Erythroblast (primary cell): ENCODE results near the gene KIF26B.

Experiments
- DNase-seq, 2 experiments: peaks; one replicate each; lab custom pipeline; 2025; lab: John Stamatoyannopoulos, UW
- GATA1 ChIP-seq: IDR thresholded peaks from 2 replicates; pipeline ENCODE4 v1.6.1; 2011; ENCODE audit warnings: low read depth, mild to moderate bottlenecking, control low read depth, low read length, moderate library complexity
- POLR2A ChIP-seq: IDR thresholded peaks from 2 replicates; pipeline ENCODE4 v1.6.1; 2011; ENCODE audit warnings: mild to moderate bottlenecking, low read length

The KIF26B gene

DNA sequence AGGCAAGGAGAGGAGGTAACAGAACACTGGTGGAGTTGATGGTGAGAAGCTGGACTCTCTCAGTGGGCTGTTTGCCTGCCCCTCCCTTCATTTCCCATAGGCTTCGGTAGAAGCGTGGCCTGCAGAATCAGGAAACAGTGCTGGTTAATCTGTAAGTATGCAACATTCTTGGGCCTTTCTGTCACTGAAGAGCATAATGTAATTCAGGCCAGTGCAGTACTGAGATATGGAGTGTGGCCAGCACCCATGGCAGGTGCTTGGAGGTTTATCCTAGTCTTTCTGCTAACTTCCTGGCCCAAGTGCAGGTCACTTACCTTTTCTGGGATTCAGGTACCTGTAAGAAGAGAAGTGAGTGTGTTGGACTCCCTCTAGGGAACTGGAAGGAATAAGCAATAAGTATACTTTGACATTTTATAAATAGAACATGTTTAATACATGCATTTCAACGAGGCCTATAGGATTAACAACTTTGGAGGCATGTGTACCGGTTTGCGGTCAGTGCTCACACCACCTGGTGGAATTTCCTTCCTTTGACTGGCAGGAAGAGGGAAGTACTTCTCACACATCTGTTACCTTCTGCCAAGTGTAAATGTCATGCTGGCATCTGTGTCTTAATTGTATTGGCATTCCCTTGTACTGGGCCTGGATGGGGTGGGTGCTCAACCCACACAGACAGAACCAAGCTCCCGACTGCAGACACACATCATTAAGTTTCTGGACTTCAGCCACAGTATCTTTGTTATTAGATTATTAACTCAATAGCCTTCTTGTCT is 105.5 kb downstream of the KIF26B start:
- DNase-seq, result no peak
- TF ChIP-seq GATA1, result no peak
- TF ChIP-seq POLR2A, result no peak

DNA sequence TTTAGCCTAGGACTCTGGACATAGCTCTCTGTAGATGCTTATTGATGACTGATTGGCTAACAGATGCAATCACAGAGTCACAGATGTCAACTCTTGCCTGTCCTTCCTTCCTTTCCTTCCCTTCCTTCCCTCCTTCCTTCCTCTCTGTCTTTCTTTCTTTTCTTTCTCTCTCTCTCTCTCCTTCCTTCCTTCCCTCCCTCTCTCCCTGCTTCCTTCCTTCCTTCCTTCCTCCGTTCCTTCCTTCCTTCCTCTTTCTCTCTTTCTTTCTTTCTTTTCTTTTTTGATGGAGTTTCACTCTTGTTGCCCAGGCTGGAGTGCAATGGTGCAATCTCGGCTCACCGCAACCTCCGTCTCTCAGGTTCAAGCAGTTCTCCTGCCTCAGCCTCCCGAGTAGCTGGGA is 106.1 kb downstream of the KIF26B start:
- no peak for TF ChIP-seq POLR2A
- no peak for TF ChIP-seq GATA1

DNA sequence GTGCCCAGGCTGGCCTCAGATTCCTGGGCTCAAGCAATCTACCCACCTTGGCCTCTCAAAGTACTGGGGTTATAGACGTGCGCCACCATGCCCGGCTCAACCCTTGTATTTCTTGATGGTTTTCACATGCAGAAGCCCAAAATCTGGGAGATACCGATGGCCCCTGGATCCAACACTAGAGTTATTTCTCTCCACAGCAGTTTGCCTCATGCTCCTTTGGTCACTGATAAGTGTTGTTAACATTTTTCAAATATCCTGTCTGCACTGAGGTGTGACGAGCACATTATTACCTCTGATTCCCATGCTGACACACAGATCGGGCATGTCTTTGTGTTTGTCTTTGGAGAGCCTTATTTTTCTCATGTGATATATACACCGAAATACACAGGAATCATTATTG is 107.0 kb downstream of the KIF26B start:
- no peak for DNase-seq
- TF ChIP-seq POLR2A (no peak), GATA1 (no peak)

More for the DNA sequence above, 106.1 kb downstream of the KIF26B start:
- no peak for DNase-seq

DNA sequence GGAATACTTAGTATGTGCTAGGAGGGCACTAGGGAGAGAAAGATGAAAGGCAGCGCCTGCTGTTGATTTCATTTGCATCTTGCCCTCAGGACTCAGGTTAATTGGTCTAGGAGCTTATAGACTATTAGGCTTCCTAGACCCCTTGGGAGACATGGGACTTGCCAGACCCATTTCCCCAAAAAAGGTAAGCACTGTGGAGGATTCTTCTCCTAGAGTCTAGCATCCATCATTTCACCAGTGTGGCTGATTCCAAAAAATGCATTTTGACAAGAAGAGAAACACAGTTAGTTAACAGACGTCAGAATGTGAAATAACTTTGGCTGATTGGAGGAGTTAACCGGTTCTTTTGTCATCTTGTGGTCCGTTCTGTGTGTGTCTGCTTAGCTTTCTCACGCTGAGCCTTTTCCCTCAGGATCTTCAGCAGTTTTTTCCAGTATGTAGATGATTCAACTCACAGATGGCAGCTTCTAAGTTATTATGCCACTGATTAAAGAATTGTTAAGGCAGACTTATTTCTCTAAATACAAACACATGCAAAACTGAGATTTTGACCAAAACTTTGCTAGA is 108.8 kb downstream of the KIF26B start:
- TF ChIP-seq POLR2A, result no peak
- no peak for TF ChIP-seq GATA1
- no peak for DNase-seq

DNA sequence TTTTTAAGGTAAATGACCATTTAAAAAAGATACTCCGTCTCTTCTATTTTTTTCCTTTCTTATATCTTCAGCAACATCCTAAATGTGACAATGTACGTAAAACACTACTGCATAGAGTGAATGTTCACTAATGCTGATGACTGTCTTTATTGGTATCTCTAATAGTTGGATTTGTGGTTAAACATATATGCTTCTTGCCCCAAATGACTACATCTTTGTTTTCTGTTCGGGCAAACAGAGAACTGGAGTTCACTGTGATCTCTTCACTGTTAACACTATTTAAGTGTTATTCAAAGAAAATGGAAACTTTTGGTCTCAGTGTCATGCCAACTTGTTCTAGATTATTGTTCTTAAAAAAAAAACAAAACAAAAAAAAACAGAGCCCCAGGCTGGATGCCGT is 109.4 kb downstream of the KIF26B start:
- no peak for TF ChIP-seq GATA1
- no peak for DNase-seq

- no peak for DNase-seq
- TF ChIP-seq GATA1 (no peak), POLR2A (no peak)
Measured at GRCh38 chr1:245266105-245266504, 111.3 kb downstream of the KIF26B start.

GRCh38 chr1:245270063-245270462 is 115.3 kb downstream of the KIF26B start:
- no peak for DNase-seq
- no peak for TF ChIP-seq GATA1
- TF ChIP-seq POLR2A, result no peak

DNA sequence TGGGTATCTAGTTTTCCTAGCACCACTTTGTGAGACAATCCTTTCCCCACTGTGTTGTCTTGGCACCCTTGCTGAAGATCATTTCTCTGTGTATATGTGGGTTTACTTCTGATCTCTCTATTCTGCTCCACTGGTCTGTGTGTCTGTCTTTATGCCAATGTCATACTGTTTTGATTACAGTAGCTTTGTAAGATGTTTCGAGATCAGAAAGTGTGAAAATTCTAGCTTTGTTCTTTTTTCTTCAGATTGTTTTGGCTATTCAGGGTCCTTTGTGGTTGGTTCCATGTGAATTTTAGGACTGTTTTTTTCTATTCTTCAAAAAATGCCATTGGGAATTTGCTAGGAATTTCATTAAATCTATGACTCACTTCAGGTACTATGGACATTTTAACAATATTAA is 116.2 kb downstream of the KIF26B start:
- TF ChIP-seq POLR2A (no peak), GATA1 (no peak)
- DNase-seq, result no peak

DNA sequence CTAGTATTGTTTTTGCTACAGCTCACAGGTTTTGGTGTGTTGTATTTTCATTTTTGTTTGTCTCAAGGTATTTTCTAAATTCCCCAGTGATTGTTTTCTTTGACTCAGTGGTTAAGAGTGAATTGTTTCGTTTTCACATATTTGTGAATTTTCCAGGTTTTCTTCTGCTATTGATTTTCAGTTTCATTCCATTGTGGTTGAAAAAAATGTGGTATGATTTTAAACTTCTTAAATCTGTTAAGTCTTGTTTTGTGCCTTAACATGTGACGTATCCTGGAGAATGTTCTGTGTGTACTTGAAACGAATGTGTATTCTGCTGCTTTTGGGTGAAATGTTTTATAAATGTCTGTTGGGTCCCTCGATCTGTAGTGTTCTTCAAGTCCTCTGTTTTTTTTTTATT is 117.9 kb downstream of the KIF26B start:
- no peak for TF ChIP-seq POLR2A
- DNase-seq, result no peak

DNA sequence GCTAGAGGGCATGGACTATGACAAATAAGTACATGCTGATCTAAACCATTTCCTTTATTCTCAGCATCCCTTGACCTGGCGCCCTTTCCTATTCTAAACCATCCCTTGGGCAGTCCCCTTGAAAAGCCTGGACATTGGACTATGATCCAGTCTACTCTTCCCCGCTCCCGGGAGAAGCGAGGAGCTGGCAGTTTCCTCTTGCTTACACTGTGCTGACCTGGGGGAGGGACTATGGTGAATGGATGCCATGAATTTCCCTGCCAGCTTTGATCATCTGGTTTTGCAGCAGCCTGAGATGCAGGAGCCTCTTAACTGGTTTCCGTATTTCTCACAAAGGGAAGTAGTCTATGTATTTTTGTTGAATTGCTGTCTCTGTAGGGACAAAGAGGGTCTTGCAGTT is 121.7 kb downstream of the KIF26B start:
- DNase-seq, result no peak
- no peak for TF ChIP-seq POLR2A
- TF ChIP-seq GATA1, result no peak

- peak in 1 of 2 experiments; percentile 2 for DNase-seq
- no peak for TF ChIP-seq GATA1
Measured at GRCh38 chr1:245277276-245277675, 122.5 kb downstream of the KIF26B start.

DNA sequence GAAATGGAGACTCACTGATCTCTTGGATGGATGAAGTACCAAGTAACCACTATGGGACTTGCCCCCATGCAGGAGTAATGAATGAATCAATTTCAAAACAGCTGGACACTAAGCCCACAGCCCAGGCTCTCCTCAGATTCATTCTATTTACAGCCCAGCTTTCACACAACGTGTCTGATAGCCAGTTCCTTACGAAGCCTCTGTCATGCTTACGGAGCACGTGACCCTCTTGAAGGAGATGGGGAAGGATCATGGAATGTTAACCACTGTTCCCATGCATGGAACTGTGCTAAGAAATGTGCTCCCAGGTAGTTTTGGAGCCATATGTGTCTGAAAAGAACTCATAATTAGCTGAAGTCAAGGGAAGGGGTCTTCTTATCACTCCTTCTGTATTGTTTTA is 124.1 kb downstream of the KIF26B start:
- no peak for TF ChIP-seq GATA1
- no peak for TF ChIP-seq POLR2A
- no peak for DNase-seq

DNA sequence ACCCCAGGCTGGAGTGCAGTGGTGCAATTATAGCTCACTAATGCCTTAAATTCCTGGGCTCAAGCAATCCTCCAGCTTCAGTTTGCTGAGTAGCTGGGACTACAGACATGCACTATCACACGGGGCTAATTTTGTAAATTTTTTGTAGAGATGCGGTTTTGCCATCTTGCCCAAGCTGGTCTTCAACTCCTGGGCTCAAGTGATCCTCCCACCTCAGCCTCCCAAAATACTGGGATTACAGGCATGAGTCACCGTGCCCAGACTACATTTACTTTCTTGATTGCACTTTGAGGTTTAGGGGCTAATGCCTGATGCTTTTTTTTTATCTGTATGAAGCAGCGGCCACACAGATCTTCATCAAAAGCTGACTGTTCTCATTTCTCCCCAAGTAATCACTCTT is 124.6 kb downstream of the KIF26B start:
- no peak for TF ChIP-seq GATA1
- no peak for TF ChIP-seq POLR2A

GRCh38 chr1:245283001-245283400 is 128.2 kb downstream of the KIF26B start:
- no peak for DNase-seq

More for the DNA sequence above, 124.6 kb downstream of the KIF26B start:
- DNase-seq, result no peak

GRCh38 chr1:245285168-245285567 is 130.4 kb downstream of the KIF26B start:
- DNase-seq, result no peak
- TF ChIP-seq POLR2A (no peak), GATA1 (no peak)

More at GRCh38 chr1:245283001-245283400, 128.2 kb downstream of the KIF26B start:
- TF ChIP-seq POLR2A (no peak), GATA1 (no peak)
